ENCODE measurements around the gene CLIC6.

DNA sequence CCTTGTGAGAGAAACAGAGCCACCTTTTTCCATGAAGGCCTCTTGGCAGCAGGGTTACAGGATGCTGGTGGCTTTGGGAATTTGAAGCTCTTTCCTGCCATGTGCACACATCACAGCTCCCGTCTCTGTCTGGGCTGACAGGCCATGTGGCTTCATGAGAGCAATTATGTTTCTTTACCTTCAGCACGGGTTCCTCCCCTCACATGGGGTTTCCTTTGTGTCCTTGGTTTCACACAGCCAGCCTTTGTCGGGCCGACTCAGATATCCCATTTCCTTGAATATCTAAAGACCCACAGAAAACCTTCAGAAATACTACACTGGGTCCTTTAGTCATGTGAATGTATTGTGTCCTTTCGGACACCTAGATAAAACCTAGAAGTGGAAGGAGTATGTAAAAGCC lies 7.1 kb downstream of the CLIC6 start:
- TF ChIP-seq POLR2A (conservative IDR thresholded peaks at IDR 0.05) (no peak), CREB1 (IDR thresholded peaks at IDR 0.05) (no peak), CREB1 (CRISPR knock-in tag; IDR thresholded peaks at IDR 0.05) (no peak)
- TF ChIP-seq, protein P1, sequence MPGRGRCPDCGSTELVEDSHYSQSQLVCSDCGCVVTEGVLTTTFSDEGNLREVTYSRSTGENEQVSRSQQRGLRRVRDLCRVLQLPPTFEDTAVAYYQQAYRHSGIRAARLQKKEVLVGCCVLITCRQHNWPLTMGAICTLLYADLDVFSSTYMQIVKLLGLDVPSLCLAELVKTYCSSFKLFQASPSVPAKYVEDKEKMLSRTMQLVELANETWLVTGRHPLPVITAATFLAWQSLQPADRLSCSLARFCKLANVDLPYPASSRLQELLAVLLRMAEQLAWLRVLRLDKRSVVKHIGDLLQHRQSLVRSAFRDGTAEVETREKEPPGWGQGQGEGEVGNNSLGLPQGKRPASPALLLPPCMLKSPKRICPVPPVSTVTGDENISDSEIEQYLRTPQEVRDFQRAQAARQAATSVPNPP (IDR thresholded peaks at IDR 0.05; ENCODE audit: borderline replicate concordance, insufficient read depth, insufficient read length): no peak
